HepG2 (cell line): ENCODE results near the gene CYP26B1. TPM values are rescaled to one million over a fixed set of nuclear protein-coding genes. Genes with fewer than 3 reads are reported as not detected.

ENCODE experiments used
- ATAC-seq: fragments of 200-7000 bp; cut with Tn5 transposase; 3 replicates; pipeline ENCODE4 v1.9.1; 2020; ENCODE audit warnings: mild to moderate bottlenecking, moderate library complexity
- BruUV-seq: library from RNA; stranded (reverse); fragments of 400-500 nt; replicated peaks from 2 replicates; lab custom pipeline; 2021; lab: Mats Ljungman, UMichigan
- CTCF ChIA-PET: fragments of 300-600 bp; formaldehyde crosslinking; extraction: SDS; loops from one replicate; lab custom pipeline; 2021; ENCODE audit warnings: low total read pairs, inconsistent platforms, low intra/inter-chr PET ratio; lab: Yijun Ruan, JAX
- POLR2A ChIA-PET: fragments of 350-600 bp; sonication (Branson Sonifier 250); formaldehyde crosslinking; loops from one replicate; lab custom pipeline; 2020; ENCODE audit warnings: antibody characterized with exemption, inconsistent platforms; lab: Yijun Ruan, JAX
- DNase-seq: peaks from one replicate; pipeline ENCODE4 v3.0.0-alpha.2; 2015; ENCODE audit warnings: low spot score
- FAIRE-seq: peaks from 3 replicates; lab custom pipeline; 2011; peaks lifted over from hg19 to GRCh38; lab: Jason Lieb, UNC
- H2AFZ ChIP-seq: one replicate; pipeline ENCODE4 v1.6.1; 2011; ENCODE audit warnings: low read length, inconsistent platforms
- H3K27ac ChIP-seq: fragments of 300-600 bp; 3 replicates; pipeline ENCODE4 v1.8.0; 2011; ENCODE audit warnings: mixed run types, mild to moderate bottlenecking, mixed read lengths, low read length, inconsistent platforms; ENCODE audit not compliant: insufficient read depth; ENCODE audit errors: extremely low read length
- H3K27me3 ChIP-seq, 2 experiments: fragments of 200-600 bp in 1 of 2; 2 replicates in 1 of 2; 3 replicates in 1 of 2; pipeline versions ENCODE4 v1.6.0 to v1.8.0; 2011; ENCODE audit warnings: low read length in 2 of 2, mild to moderate bottlenecking in 2 of 2, moderate library complexity in 2 of 2, inconsistent platforms in 1 of 2; ENCODE audit not compliant: insufficient read depth in 2 of 2, control insufficient read depth in 1 of 2
- H3K36me3 ChIP-seq, 2 experiments: fragments of 200-600 bp in 1 of 2; replicated peaks in 1 of 2; 2 replicates in 1 of 2; 3 replicates in 1 of 2; pipeline versions ENCODE4 v1.5.1 to v1.8.0; 2011; ENCODE audit warnings: low read length in 2 of 2, inconsistent platforms in 1 of 2; ENCODE audit not compliant: insufficient read depth in 2 of 2, control insufficient read depth in 1 of 2
- H3K4me1 ChIP-seq: 2 replicates; pipeline ENCODE4 v1.5.1; 2012; ENCODE audit warnings: low read length, inconsistent platforms; ENCODE audit not compliant: insufficient read depth
- H3K4me2 ChIP-seq: 2 replicates; pipeline ENCODE4 v1.6.0; 2011; ENCODE audit warnings: low read depth, low read length, inconsistent platforms
- H3K4me3 ChIP-seq, 3 experiments: fragments of 200-600 bp in 1 of 3; sonication (generic), shearing (Covaris generic) in 1 of 3; replicated peaks in 1 of 3; 2 replicates each; pipeline ENCODE4 v1.5.1; 2011 to 2016; ENCODE audit warnings: low read length in 3 of 3, inconsistent platforms in 2 of 3, low read depth in 2 of 3, mild to moderate bottlenecking in 2 of 3, control low read depth in 1 of 3, mixed read lengths in 1 of 3; ENCODE audit not compliant: insufficient read depth in 1 of 3
- H3K79me2 ChIP-seq: one replicate; pipeline ENCODE4 v1.6.1; 2011; ENCODE audit warnings: low read length, inconsistent platforms; ENCODE audit not compliant: insufficient read depth
- H3K9ac ChIP-seq: 2 replicates; pipeline ENCODE4 v1.6.0; 2011; ENCODE audit warnings: mild to moderate bottlenecking, low read depth, low read length, inconsistent platforms; ENCODE audit not compliant: insufficient read depth
- H3K9me3 ChIP-seq: 2 replicates; pipeline ENCODE4 v1.5.1; 2012; ENCODE audit warnings: mild to moderate bottlenecking, low read length
- H4K20me1 ChIP-seq: 2 replicates; pipeline ENCODE4 v1.6.0; 2011; ENCODE audit warnings: inconsistent platforms, mild to moderate bottlenecking, low read length, moderate library complexity; ENCODE audit not compliant: insufficient read depth
- BCLAF1 ChIP-seq: fragments of 450-650 bp; IDR thresholded peaks from 2 replicates; pipeline ENCODE4 v1.6.1; 2017; ENCODE audit warnings: mild to moderate bottlenecking
- BHLHE40 ChIP-seq: IDR thresholded peaks from 2 replicates; pipeline ENCODE4 v1.6.1; 2011; ENCODE audit warnings: low read length, improper control_type of control experiment
- HNRNPLL ChIP-seq: fragments of 200-400 bp; formaldehyde crosslinking; IDR thresholded peaks from 2 replicates; pipeline ENCODE4 v1.6.1; 2017; ENCODE audit warnings: mild to moderate bottlenecking, low read depth, low read length; ENCODE audit not compliant: poor library complexity, severe bottlenecking
- HOXA9 ChIP-seq: sonication (generic); formaldehyde crosslinking; IDR thresholded peaks from 2 replicates; pipeline ENCODE4 v1.8.1; 2022; ENCODE audit warnings: missing genetic modification reagents, mild to moderate bottlenecking, moderate library complexity, borderline replicate concordance
- KDM2A ChIP-seq: sonication (generic); formaldehyde crosslinking; IDR thresholded peaks from 2 replicates; pipeline ENCODE4 v1.4.0; 2020; ENCODE audit warnings: low read depth, missing genetic modification reagents, borderline replicate concordance
- NFKB2 ChIP-seq: sonication (generic); formaldehyde crosslinking; IDR thresholded peaks from 2 replicates; pipeline ENCODE4 v1.4.0; 2020; ENCODE audit warnings: missing genetic modification reagents, borderline replicate concordance
- PPARG ChIP-seq: conservative IDR thresholded peaks from 2 replicates; pipeline ENCODE4 v1.6.1; 2016; ENCODE audit warnings: missing biosample characterization, missing genetic modification reagents
- SPEN ChIP-seq: sonication (generic); formaldehyde crosslinking; IDR thresholded peaks from 2 replicates; pipeline ENCODE4 v1.5.1; 2020; ENCODE audit warnings: low read depth, mild to moderate bottlenecking, missing genetic modification reagents
- ZFP91 ChIP-seq: sonication (generic); formaldehyde crosslinking; IDR thresholded peaks from 2 replicates; pipeline ENCODE4 v1.9.0; 2022; ENCODE audit warnings: missing genetic modification reagents, mild to moderate bottlenecking, borderline replicate concordance
- ZNF646 ChIP-seq: sonication (generic); formaldehyde crosslinking; IDR thresholded peaks from 2 replicates; pipeline ENCODE4 v1.9.0; 2021; ENCODE audit warnings: mild to moderate bottlenecking, missing genetic modification reagents
- ZNF772 ChIP-seq: sonication (generic); formaldehyde crosslinking; IDR thresholded peaks from 2 replicates; pipeline ENCODE4 v1.5.0; 2020; ENCODE audit warnings: mild to moderate bottlenecking, missing genetic modification reagents
- WGBS: methylation state at CpG from one replicate; pipeline ENCODE4 v1.1.6; 2017; ENCODE audit warnings: low lambda C conversion rate; 5-methylcytosine and 5-hydroxymethylcytosine counted together
- in situ Hi-C: cut with HindIII; loops from 2 replicates; pipeline ENCODE4 v1.10.0; 2017; ENCODE audit warnings: low pct_unique_long_range_greater_than_20kb; ENCODE audit not compliant: extremely low pct_ligation_motif_present
- intact Hi-C: fragments of 100-400 bp; cut with micrococcal nuclease; formaldehyde crosslinking; loops from one replicate; pipeline ENCODE4 v1.10.0; 2022; ENCODE audit not compliant: unreplicated experiment
- polyA plus RNA-seq, 8 experiments: library from polyadenylated mRNA; depleted of rRNA in 3 of 8; stranded (reverse) in 7 of 8; unstranded in 1 of 8; fragments of >200 nt; fragmentation: Illumina TruSeq in 4 of 8; extraction: Trizol in 4 of 8; gene quantifications; 2 replicates each; pipeline versions ENCODE4 v1.2.1 to v1.2.3, GENCODE V29; 2011 to 2016; ENCODE audit warnings: low read depth in 4 of 8, missing spikeins in 1 of 8, mixed read lengths in 1 of 8; ENCODE audit not compliant: insufficient read depth in 1 of 8
- total RNA-seq, 5 experiments: library from RNA; depleted of rRNA; stranded (reverse); fragments of >200 nt; fragmentation: Illumina TruSeq; extraction: Trizol; gene quantifications; 2 replicates each; pipeline ENCODE4 v1.2.3, GENCODE V29; 2016; ENCODE audit warnings: low read depth in 1 of 5

Gene CYP26B1
- total and polyA plus RNA-seq, 2 of the 13 experiments (the other 11 are each of a cell fraction or from before 2014, with no cell fraction given), result 0.05 to 0.07 TPM

GRCh38 chr2:72148837-72149555 lies 1.3 kb upstream of the CYP26B1 start:
- Histone ChIP-seq H3K9ac (no peak overlapping the region), H3K36me3 (no peaks in the 10 kb centered on the region), H3K4me1 (peaks cover 37% of the 10 kb centered on the region), H2AFZ (no peak overlapping the region), H3K4me3 (peak overlapping the region; percentile 46 to 70 (median 53); a peak in 5 of 6 replicates), H3K79me2 (no peaks in the 10 kb centered on the region), H3K9me3 (peaks cover 7% of the 10 kb centered on the region; the same call in 1 of the 2 replicates), H4K20me1 (peaks cover 14% of the 10 kb centered on the region; the same call in 1 of the 2 replicates), H3K4me2 (peak overlapping the region; percentile 80), H3K27me3 (peaks cover 31 to 92% of the 10 kb centered on the region in 2 experiments), H3K27ac (no peak overlapping the region)
- in situ Hi-C loops (loop anchor here (10.0 kb wide), 1 partner anchor 344 kb away; no protein-coding TSS in a partner anchor), intact Hi-C loops (no loop called here)
- no peak for FAIRE-seq
- peak; percentile 5; the same call in 2 of the 3 replicates for ATAC-seq
- ChIA-PET CTCF (interaction anchor here (1.0 to 3.4 kb wide), 3 partner anchors 225 to 617 kb away, joined by 3 to 56 read pairs (median 7); no protein-coding TSS in a partner anchor), POLR2A (no interaction called here)
- no TSS peak for BruUV-seq
- 8% methylated on average over 39 of the region's 65 CpGs for WGBS
- DNase-seq, result no peak
- TF ChIP-seq BHLHE40, result no peak
- no peak for TF ChIP-seq KDM2A
- TF ChIP-seq ZNF772 (CRISPR knock-in tag), result no peak
- TF ChIP-seq HOXA9 (CRISPR knock-in tag), result no peak
- TF ChIP-seq ZFP91 (CRISPR knock-in tag), result 0 out of 2 replicates have a peak, but pooled peaks have one; percentile 3
- TF ChIP-seq PPARG (CRISPR knock-in tag), result no peak
- TF ChIP-seq NFKB2 (CRISPR knock-in tag), result no peak
- peak; percentile 35 for TF ChIP-seq HNRNPLL
- no peak for TF ChIP-seq BCLAF1
- TF ChIP-seq SPEN, result 0 out of 2 replicates have a peak, but pooled peaks have one; percentile 5
- TF ChIP-seq ZNF646, result peak; percentile 91
